DND-41 (cell line): ENCODE results near the gene ADAM33.

ENCODE experiments used
- EZH2 ChIP-seq: IDR thresholded peaks from 3 replicates; pipeline ENCODE4 v1.6.1; 2012; ENCODE audit warnings: borderline replicate concordance, low read depth, mild to moderate bottlenecking, moderate library complexity, low read length, inconsistent platforms; ENCODE audit not compliant: severe bottlenecking
- TF ChIP-seq, protein P1 (sequence below): IDR thresholded peaks from 2 replicates; pipeline ENCODE4 v1.5.1; 2012; ENCODE audit warnings: borderline replicate concordance, low read length, moderate library complexity, mild to moderate bottlenecking; ENCODE audit not compliant: poor library complexity, severe bottlenecking; ENCODE audit errors: extremely low read depth

DNA sequence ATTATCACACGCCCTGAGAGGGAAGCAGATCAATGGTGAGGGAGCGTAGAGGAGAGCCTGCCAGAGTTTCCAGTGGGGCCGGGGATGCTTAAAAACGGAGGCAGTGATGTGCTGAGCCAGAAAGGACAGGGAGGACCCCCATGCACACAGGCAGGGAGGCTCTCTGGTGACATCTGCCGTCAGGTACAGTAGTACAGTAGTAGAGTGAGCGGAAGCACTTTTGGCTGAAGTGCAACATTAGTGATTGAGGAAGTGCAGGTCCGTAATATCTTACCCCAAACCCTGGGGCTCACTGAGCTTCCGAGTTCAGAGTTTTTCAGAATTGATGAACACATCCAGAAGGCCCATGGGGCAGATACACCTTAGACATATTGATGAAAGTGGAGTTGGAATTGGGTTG lies 60.7 kb downstream of the ADAM33 start:
- TF ChIP-seq, protein P1, sequence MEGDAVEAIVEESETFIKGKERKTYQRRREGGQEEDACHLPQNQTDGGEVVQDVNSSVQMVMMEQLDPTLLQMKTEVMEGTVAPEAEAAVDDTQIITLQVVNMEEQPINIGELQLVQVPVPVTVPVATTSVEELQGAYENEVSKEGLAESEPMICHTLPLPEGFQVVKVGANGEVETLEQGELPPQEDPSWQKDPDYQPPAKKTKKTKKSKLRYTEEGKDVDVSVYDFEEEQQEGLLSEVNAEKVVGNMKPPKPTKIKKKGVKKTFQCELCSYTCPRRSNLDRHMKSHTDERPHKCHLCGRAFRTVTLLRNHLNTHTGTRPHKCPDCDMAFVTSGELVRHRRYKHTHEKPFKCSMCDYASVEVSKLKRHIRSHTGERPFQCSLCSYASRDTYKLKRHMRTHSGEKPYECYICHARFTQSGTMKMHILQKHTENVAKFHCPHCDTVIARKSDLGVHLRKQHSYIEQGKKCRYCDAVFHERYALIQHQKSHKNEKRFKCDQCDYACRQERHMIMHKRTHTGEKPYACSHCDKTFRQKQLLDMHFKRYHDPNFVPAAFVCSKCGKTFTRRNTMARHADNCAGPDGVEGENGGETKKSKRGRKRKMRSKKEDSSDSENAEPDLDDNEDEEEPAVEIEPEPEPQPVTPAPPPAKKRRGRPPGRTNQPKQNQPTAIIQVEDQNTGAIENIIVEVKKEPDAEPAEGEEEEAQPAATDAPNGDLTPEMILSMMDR: no peak
- no peak for TF ChIP-seq EZH2
